HAP-1 (cell line): ENCODE results near the gene DMC1.
A peak's percentile ranks its signal among the peaks of the same experiment; 100 is the strongest.
"Not testable (repeated sequence)": the region's sequence is repeated elsewhere in the genome, so short reads cannot be mapped to it uniquely, and the experiment has no call there.

ENCODE experiments used
- DNase-seq, 2 experiments: peaks; one replicate each; pipeline ENCODE4 v3.0.0-alpha.2; 2016 to 2020; ENCODE audit warnings: low spot score in 2 of 2
- H3K27me3 ChIP-seq: fragments of 250-450 bp; sonication (Bioruptor Pico); 2 replicates; pipeline ENCODE4 v1.5.1; 2020; ENCODE audit warnings: low read depth, mild to moderate bottlenecking, moderate library complexity
- H3K36me3 ChIP-seq: fragments of 250-450 bp; sonication (Bioruptor Pico); replicated peaks from 2 replicates; pipeline ENCODE4 v1.5.1; 2020; ENCODE audit warnings: mild to moderate bottlenecking
- H3K4me1 ChIP-seq: fragments of 250-450 bp; sonication (Bioruptor Pico); 2 replicates; pipeline ENCODE4 v1.5.1; 2020; ENCODE audit warnings: mild to moderate bottlenecking
- H3K4me3 ChIP-seq: fragments of 250-450 bp; sonication (Bioruptor Pico); 2 replicates; pipeline ENCODE4 v1.5.1; 2020; ENCODE audit warnings: mild to moderate bottlenecking, moderate library complexity
- H3K9me3 ChIP-seq: fragments of 250-450 bp; sonication (Bioruptor Pico); 2 replicates; pipeline ENCODE4 v1.5.1; 2020; ENCODE audit warnings: mild to moderate bottlenecking, moderate library complexity
- in situ Hi-C: fragments of 300-500 bp; cut with MboI; formaldehyde crosslinking; loops from 3 replicates; pipeline ENCODE4 v1.14.3; 2020; ENCODE audit warnings: low sequenced_read_pairs, inconsistent platforms, mixed read lengths

Gene DMC1

GRCh38 chr22:38601221-38601764 lies 31.3 kb upstream of the DMC1 start:
- no peak for DNase-seq
- Histone ChIP-seq H3K9me3 (no peaks in the 10 kb centered on the region), H3K4me3 (no peak overlapping the region), H3K4me1 (no peaks in the 10 kb centered on the region), H3K27me3 (no peaks in the 10 kb centered on the region), H3K36me3 (no peaks in the 10 kb centered on the region)
- in situ Hi-C loops: no loop called here

- H3K4me3 ChIP-seq: no peak overlapping the region
- no peaks in the 10 kb centered on the region for H3K9me3 ChIP-seq
- DNase-seq: no peak
- no peaks in the 10 kb centered on the region for H3K27me3 ChIP-seq
- in situ Hi-C loops: no loop called here
- H3K36me3 ChIP-seq: no peaks in the 10 kb centered on the region
- H3K4me1 ChIP-seq: no peaks in the 10 kb centered on the region
These were observed 29.5 kb upstream of the DMC1 start for GRCh38 chr22:38599466-38599865.

DNA sequence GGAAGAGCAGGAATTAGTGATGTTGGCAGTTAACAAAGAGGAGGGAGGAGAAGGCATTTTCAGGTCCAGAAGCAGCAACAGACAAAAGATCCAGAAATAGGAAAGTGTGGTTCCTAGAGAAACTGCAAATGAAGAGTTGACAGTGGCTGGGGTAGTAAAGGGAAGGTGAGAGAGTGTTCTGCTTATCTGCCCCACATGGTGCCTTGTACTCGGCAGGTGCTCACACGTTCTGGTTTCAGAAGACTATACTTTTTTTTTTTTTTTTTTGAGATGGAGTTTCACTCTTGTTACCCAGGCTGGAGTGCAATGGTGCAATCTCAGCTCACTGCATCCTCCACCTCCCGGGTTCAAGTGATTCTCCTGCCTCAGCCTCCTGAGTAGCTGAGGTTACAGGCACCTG lies 12.9 kb upstream of the DMC1 start:
- H3K36me3 ChIP-seq, H3K9me3 ChIP-seq, H3K4me1 ChIP-seq, in situ Hi-C loops, DNase-seq, H3K27me3 ChIP-seq, H3K4me3 ChIP-seq: not testable (repeated sequence)

DNA sequence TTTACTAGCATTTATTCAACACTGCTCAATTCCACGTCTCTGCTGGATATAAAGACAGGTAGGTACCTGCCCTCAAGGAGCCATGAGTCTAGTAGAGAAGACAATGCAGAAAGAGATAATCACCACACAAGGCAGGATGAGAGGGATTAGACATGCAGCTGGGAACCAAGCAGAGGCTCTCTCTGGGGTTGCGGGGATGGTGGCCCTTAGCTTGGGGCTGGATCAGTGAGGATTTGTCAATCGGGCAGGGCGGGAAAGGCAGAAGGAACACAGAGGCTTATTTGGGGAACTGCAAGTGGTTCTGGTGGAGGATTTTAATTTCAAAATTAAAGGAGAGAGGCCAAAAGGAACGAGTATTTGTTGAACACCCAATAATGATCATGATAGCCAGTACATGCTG lies 8.5 kb upstream of the DMC1 start:
- Histone ChIP-seq H3K9me3 (no peaks in the 10 kb centered on the region), H3K4me3 (no peak overlapping the region), H3K36me3 (no peaks in the 10 kb centered on the region), H3K4me1 (no peaks in the 10 kb centered on the region), H3K27me3 (no peaks in the 10 kb centered on the region)
- no peak for DNase-seq
- in situ Hi-C loops: no loop called here

DNA sequence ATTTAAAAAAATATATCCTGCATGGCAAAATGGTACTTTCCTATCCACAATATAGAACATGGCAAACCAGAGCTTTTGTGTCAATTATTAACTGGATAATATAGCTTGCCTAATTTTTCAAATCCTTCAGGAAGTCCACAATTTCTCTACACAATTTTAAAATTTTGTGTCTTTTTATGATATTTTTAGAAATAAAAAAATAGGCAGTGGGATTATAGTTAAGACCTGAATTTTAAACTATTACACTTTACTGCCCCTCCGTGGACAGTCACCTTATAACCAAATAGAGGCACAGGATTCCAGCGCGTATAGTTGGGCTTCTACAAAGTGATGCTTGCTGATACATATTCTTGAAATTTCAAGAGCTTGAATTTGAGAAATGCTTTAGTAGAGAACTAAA lies 2.1 kb upstream of the DMC1 start:
- in situ Hi-C loops: loop anchor here (5.0 kb wide), 1 partner anchor 520 kb away; no protein-coding TSS in a partner anchor
- peak; percentile 57 to 69 for DNase-seq

DNA sequence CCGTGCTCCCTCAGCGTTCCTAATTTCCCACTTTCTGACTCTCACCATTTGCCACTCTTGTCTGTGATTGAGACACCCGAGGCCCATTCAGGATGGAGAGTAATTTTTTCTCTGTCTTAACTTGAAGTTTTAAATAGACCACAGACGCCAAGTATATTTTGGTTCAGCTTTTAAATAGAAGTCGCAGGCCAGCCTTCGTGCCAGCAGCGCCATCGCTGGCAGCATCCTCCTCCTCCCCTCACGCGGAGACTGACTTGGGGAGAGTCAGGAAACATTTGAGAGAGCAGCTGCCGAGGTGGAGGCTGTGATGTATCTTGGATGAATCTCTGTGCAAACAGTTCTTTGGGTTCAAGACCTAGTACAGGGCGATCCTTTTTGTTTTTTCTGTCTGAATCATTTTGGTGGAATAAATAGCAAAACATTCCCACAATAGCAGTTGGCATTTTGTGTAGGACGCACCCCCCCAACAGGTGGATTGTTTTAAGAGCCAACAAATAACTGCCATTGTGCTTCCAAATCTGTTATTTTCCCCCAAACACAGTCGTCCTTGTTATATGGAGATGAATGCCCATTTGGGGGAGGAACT lies 889 bp upstream of the DMC1 start:
- Histone ChIP-seq H3K9me3 (no peaks in the 10 kb centered on the region), H3K27me3 (no peaks in the 10 kb centered on the region), H3K36me3 (no peaks in the 10 kb centered on the region), H3K4me1 (peaks cover 27% of the 10 kb centered on the region), H3K4me3 (peak overlapping the region; percentile 47)
- peak; percentile 26 to 48 for DNase-seq
- in situ Hi-C loops: loop anchor here (5.0 kb wide), 1 partner anchor 519 kb away; no protein-coding TSS in a partner anchor

More for the DNA sequence above, 2.1 kb upstream of the DMC1 start:
- no peaks in the 10 kb centered on the region for H3K9me3 ChIP-seq
- H3K4me3 ChIP-seq: no peak overlapping the region
- peaks cover 19% of the 10 kb centered on the region for H3K4me1 ChIP-seq
- H3K36me3 ChIP-seq: no peaks in the 10 kb centered on the region
- no peaks in the 10 kb centered on the region for H3K27me3 ChIP-seq

DNA sequence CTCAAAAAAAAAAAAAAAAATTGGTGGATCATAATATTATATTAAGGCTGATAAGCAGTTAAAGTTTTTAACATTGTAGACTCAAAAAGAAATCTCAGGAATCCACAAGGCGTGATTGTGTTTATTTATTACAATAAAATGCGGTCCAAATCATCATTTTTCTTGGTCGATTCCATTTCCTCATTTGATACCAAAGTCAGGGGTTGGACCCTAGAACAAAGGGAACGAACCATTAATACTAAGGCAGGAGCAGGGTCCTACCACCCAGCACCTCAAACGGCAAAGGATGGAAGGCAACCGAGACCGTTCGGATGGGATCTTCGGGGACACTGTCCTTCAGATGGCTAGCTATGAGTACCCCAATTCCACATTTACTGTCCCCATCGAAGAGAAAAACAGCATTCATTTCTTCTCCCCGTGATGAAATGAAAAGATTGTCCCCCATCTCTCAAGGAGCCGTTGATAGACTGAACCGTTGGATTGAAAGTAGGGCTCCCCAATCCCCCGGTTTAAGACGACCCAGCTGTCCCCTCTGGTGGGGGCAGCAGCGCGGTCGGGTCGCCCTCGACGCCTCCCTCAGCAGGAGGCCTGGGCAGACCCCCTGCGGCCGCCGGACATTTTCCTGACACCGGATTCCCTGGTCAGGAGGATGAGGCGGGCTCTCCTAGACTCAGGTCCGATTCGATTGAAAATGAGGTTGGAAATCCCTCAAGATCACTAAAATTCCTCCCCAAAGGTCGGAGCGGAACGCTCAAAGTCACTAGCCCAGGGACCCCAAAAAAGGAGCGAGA lies 607 bp downstream of the DMC1 start:
- Histone ChIP-seq H3K36me3 (no peaks in the 10 kb centered on the region), H3K4me1 (peaks cover 27% of the 10 kb centered on the region), H3K9me3 (no peaks in the 10 kb centered on the region), H3K27me3 (no peaks in the 10 kb centered on the region), H3K4me3 (peak overlapping the region; percentile 30)
- in situ Hi-C loops: no loop called here
- DNase-seq: peak in 1 of 2 experiments; percentile 9

GRCh38 chr22:38567531-38568285 lies 2.3 kb downstream of the DMC1 start:
- in situ Hi-C loops: no loop called here
- Histone ChIP-seq H3K4me1 (peaks cover 27% of the 10 kb centered on the region), H3K27me3 (no peaks in the 10 kb centered on the region), H3K36me3 (no peaks in the 10 kb centered on the region), H3K4me3 (no peak overlapping the region), H3K9me3 (no peaks in the 10 kb centered on the region)
- no peak for DNase-seq

- Histone ChIP-seq H3K36me3 (no peaks in the 10 kb centered on the region), H3K9me3 (no peaks in the 10 kb centered on the region), H3K4me3 (no peak overlapping the region), H3K27me3 (no peaks in the 10 kb centered on the region), H3K4me1 (peaks cover 27% of the 10 kb centered on the region)
- DNase-seq: peak; percentile 34 to 47
- in situ Hi-C loops: no loop called here
These were observed 3.1 kb downstream of the DMC1 start for GRCh38 chr22:38566726-38567504.

DNA sequence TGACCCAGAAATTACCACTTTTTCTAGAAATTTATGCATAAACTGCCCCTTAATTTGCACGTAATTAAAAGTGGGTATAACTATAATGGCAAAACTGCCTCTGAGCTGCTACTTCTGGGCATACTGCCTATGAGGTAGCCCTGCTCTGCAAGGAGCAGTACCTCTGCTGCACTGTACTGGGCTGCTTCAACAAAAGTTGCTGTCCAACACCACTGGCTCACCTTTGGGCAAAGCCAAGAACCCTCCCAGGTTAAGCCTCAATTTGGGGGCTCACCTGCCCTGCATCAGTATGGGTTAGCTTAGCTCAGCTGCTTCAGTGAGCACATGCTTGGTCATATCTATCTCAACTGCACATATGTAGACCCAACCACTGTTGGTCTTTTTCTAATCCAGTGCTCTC lies 4.5 kb downstream of the DMC1 start:
- Histone ChIP-seq H3K4me1 (peaks cover 18% of the 10 kb centered on the region), H3K36me3 (no peaks in the 10 kb centered on the region), H3K27me3 (no peaks in the 10 kb centered on the region), H3K4me3 (no peak overlapping the region), H3K9me3 (no peaks in the 10 kb centered on the region)
- in situ Hi-C loops: no loop called here
- no peak for DNase-seq

GRCh38 chr22:38564669-38565068 lies 5.3 kb downstream of the DMC1 start:
- H3K27me3 ChIP-seq: no peaks in the 10 kb centered on the region
- DNase-seq: no peak
- in situ Hi-C loops: loop anchor here (5.0 kb wide), 1 partner anchor 37 kb away; no protein-coding TSS in a partner anchor
- H3K4me1 ChIP-seq: peaks cover 16% of the 10 kb centered on the region
- no peaks in the 10 kb centered on the region for H3K9me3 ChIP-seq
- H3K36me3 ChIP-seq: no peaks in the 10 kb centered on the region
- H3K4me3 ChIP-seq: no peak overlapping the region

DNA sequence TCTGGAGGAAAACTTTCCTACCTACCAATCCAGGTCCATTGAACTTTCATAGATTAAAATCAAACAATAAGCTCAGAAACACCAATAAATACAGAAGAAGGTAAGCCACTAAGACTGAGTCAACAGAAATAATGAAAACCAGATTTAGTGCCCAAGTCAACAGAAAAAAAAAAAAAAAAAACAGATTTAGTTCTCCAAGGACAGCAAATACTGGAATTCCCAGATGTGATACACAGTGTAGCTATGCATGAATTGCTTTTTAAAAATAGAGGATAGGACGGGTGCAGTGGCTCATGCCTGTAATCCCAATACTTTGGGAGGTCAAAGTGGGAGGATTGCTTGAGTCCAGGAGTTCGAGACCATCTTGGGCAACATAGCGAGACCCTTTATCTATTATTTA lies 15.7 kb downstream of the DMC1 start:
- Histone ChIP-seq H3K4me1 (0 out of 2 replicates have a peak, but pooled peaks cover 2% of the 10 kb centered on the region), H3K9me3 (no peaks in the 10 kb centered on the region), H3K4me3 (no peak overlapping the region), H3K36me3 (no peaks in the 10 kb centered on the region), H3K27me3 (no peaks in the 10 kb centered on the region)
- in situ Hi-C loops: no loop called here
- no peak for DNase-seq
